Measurements from ENCODE around the gene PDZK1.
A peak's percentile ranks its signal among the peaks of the same experiment; 100 is the strongest.

The PDZK1 gene

DNA sequence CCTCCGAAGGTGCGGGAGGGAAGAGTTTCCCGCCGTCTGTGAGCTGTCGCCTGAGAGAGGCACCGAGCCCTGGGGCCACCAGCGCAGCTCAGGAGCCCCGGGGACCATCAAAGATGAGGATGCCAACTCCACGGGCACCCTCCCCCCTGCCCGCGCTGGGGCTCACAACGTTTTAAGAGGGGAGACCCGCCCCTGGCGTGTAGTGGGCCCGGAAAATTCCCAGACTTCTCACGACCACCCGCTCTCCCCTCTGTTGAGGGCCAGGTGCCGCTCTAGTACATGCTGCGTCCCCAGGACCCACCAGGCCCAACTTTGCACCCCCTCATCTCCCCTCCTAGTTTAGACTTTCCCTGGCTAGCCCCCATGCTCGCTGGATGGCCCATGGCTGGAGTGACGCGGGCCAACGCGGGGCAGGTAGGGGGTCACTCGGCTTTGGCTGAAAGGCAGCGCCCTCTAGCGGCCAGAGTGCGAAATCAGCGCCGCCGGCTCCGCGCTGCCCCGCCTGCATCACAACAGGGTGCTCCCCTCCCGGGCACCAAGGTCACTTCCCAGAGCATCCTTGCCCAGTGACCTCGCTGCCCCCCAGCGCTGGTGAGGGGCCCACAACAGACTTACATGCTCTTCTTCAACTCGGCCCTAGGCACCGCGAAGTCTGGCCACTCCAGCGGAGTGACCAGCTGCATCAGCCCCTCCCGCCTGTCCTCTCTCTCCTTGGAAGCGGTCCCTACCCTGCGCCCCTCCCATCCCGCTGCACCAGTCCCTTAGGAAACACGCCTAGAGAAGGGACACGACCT is 13.9 kb upstream of the PDZK1 start (continued):
- TF ChIP-seq ZNF404 (tag by site-specific recombination; IDR thresholded peaks at IDR 0.05) (no peak), ZXDB (tag by site-specific recombination; IDR thresholded peaks at IDR 0.05) (0 out of 2 replicates have a peak, but pooled peaks have one; percentile 50), ZNF24 (tag by site-specific recombination; IDR thresholded peaks at IDR 0.05) (0 out of 2 replicates have a peak, but pooled peaks have one; percentile 43), IKZF3 (tag by site-specific recombination; IDR thresholded peaks at IDR 0.05) (0 out of 2 replicates have a peak, but pooled peaks have one; percentile 32), ZNF10 (tag by site-specific recombination; IDR thresholded peaks at IDR 0.05) (peak; percentile 85), GLI2 (tag by site-specific recombination; IDR thresholded peaks at IDR 0.05; ENCODE audit: borderline replicate concordance, low read depth) (no peak), ZNF561 (tag by site-specific recombination; IDR thresholded peaks at IDR 0.05; ENCODE audit: borderline replicate concordance) (peak; percentile 67; the same call in 1 of the 2 replicates), OVOL3 (tag by site-specific recombination; IDR thresholded peaks at IDR 0.05) (no peak), ZNF202 (tag by site-specific recombination; IDR thresholded peaks at IDR 0.05; ENCODE audit: borderline replicate concordance) (no peak), ZNF2 (tag by site-specific recombination; IDR thresholded peaks at IDR 0.05) (peak; percentile 92), ZNF571 (tag by site-specific recombination; IDR thresholded peaks at IDR 0.05) (no peak), ZSCAN16 (tag by site-specific recombination; IDR thresholded peaks at IDR 0.05) (no peak), ZNF610 (tag by site-specific recombination; IDR thresholded peaks at IDR 0.05; ENCODE audit: borderline replicate concordance) (no peak), ZNF184 (tag by site-specific recombination; IDR thresholded peaks at IDR 0.05) (no peak), ZNF624 (tag by site-specific recombination; IDR thresholded peaks at IDR 0.05) (no peak), ZNF548 (tag by site-specific recombination; IDR thresholded peaks at IDR 0.05) (no peak), ZNF416 (tag by site-specific recombination; IDR thresholded peaks at IDR 0.05) (no peak), ZNF792 (tag by site-specific recombination; IDR thresholded peaks at IDR 0.05) (no peak), ZNF530 (tag by site-specific recombination; IDR thresholded peaks at IDR 0.05; ENCODE audit: low read depth) (no peak), ZFHX2 (tag by site-specific recombination; conservative IDR thresholded peaks at IDR 0.05) (no peak), HOXC10 (CRISPR knock-in tag; IDR thresholded peaks at IDR 0.05) (no peak)
- TF ChIP-seq, protein P1, sequence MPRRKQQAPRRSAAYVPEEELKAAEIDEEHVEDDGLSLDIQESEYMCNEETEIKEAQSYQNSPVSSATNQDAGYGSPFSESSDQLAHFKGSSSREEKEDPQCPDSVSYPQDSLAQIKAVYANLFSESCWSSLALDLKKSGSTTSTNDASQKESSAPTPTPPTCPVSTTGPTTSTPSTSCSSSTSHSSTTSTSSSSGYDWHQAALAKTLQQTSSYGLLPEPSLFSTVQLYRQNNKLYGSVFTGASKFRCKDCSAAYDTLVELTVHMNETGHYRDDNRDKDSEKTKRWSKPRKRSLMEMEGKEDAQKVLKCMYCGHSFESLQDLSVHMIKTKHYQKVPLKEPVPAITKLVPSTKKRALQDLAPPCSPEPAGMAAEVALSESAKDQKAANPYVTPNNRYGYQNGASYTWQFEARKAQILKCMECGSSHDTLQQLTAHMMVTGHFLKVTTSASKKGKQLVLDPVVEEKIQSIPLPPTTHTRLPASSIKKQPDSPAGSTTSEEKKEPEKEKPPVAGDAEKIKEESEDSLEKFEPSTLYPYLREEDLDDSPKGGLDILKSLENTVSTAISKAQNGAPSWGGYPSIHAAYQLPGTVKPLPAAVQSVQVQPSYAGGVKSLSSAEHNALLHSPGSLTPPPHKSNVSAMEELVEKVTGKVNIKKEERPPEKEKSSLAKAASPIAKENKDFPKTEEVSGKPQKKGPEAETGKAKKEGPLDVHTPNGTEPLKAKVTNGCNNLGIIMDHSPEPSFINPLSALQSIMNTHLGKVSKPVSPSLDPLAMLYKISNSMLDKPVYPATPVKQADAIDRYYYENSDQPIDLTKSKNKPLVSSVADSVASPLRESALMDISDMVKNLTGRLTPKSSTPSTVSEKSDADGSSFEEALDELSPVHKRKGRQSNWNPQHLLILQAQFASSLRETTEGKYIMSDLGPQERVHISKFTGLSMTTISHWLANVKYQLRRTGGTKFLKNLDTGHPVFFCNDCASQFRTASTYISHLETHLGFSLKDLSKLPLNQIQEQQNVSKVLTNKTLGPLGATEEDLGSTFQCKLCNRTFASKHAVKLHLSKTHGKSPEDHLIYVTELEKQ (tag by site-specific recombination; IDR thresholded peaks at IDR 0.05; ENCODE audit: borderline replicate concordance) = no peak
- TF ChIP-seq, protein P2, sequence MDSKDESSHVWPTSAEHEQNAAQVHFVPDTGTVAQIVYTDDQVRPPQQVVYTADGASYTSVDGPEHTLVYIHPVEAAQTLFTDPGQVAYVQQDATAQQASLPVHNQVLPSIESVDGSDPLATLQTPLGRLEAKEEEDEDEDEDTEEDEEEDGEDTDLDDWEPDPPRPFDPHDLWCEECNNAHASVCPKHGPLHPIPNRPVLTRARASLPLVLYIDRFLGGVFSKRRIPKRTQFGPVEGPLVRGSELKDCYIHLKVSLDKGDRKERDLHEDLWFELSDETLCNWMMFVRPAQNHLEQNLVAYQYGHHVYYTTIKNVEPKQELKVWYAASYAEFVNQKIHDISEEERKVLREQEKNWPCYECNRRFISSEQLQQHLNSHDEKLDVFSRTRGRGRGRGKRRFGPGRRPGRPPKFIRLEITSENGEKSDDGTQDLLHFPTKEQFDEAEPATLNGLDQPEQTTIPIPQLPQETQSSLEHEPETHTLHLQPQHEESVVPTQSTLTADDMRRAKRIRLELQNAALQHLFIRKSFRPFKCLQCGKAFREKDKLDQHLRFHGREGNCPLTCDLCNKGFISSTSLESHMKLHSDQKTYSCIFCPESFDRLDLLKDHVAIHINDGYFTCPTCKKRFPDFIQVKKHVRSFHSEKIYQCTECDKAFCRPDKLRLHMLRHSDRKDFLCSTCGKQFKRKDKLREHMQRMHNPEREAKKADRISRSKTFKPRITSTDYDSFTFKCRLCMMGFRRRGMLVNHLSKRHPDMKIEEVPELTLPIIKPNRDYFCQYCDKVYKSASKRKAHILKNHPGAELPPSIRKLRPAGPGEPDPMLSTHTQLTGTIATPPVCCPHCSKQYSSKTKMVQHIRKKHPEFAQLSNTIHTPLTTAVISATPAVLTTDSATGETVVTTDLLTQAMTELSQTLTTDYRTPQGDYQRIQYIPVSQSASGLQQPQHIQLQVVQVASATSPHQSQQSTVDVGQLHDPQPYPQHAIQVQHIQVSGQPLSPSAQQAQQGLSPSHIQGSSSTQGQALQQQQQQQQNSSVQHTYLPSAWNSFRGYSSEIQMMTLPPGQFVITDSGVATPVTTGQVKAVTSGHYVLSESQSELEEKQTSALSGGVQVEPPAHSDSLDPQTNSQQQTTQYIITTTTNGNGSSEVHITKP (tag by site-specific recombination; IDR thresholded peaks at IDR 0.05) = peak; percentile 49
- TF ChIP-seq, protein P3, sequence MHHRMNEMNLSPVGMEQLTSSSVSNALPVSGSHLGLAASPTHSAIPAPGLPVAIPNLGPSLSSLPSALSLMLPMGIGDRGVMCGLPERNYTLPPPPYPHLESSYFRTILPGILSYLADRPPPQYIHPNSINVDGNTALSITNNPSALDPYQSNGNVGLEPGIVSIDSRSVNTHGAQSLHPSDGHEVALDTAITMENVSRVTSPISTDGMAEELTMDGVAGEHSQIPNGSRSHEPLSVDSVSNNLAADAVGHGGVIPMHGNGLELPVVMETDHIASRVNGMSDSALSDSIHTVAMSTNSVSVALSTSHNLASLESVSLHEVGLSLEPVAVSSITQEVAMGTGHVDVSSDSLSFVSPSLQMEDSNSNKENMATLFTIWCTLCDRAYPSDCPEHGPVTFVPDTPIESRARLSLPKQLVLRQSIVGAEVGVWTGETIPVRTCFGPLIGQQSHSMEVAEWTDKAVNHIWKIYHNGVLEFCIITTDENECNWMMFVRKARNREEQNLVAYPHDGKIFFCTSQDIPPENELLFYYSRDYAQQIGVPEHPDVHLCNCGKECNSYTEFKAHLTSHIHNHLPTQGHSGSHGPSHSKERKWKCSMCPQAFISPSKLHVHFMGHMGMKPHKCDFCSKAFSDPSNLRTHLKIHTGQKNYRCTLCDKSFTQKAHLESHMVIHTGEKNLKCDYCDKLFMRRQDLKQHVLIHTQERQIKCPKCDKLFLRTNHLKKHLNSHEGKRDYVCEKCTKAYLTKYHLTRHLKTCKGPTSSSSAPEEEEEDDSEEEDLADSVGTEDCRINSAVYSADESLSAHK (tag by site-specific recombination; IDR thresholded peaks at IDR 0.05) = 0 out of 2 replicates have a peak, but pooled peaks have one; percentile 18
- TF ChIP-seq, protein P4, sequence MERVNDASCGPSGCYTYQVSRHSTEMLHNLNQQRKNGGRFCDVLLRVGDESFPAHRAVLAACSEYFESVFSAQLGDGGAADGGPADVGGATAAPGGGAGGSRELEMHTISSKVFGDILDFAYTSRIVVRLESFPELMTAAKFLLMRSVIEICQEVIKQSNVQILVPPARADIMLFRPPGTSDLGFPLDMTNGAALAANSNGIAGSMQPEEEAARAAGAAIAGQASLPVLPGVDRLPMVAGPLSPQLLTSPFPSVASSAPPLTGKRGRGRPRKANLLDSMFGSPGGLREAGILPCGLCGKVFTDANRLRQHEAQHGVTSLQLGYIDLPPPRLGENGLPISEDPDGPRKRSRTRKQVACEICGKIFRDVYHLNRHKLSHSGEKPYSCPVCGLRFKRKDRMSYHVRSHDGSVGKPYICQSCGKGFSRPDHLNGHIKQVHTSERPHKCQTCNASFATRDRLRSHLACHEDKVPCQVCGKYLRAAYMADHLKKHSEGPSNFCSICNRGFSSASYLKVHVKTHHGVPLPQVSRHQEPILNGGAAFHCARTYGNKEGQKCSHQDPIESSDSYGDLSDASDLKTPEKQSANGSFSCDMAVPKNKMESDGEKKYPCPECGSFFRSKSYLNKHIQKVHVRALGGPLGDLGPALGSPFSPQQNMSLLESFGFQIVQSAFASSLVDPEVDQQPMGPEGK (tag by site-specific recombination; IDR thresholded peaks at IDR 0.05) = peak; percentile 85
- TF ChIP-seq, protein P5, sequence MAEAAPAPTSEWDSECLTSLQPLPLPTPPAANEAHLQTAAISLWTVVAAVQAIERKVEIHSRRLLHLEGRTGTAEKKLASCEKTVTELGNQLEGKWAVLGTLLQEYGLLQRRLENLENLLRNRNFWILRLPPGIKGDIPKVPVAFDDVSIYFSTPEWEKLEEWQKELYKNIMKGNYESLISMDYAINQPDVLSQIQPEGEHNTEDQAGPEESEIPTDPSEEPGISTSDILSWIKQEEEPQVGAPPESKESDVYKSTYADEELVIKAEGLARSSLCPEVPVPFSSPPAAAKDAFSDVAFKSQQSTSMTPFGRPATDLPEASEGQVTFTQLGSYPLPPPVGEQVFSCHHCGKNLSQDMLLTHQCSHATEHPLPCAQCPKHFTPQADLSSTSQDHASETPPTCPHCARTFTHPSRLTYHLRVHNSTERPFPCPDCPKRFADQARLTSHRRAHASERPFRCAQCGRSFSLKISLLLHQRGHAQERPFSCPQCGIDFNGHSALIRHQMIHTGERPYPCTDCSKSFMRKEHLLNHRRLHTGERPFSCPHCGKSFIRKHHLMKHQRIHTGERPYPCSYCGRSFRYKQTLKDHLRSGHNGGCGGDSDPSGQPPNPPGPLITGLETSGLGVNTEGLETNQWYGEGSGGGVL (tag by site-specific recombination; IDR thresholded peaks at IDR 0.05) = no peak
